GM21723 (cell line): ENCODE measurements around the gene DES.

Source experiments
- ATAC-seq: cut with Tn5 transposase; IDR thresholded peaks from one replicate; pipeline ENCODE4 v1.9.1; 2021; ENCODE audit warnings: mild to moderate bottlenecking, moderate library complexity; ENCODE audit not compliant: unreplicated experiment

The DES gene

DNA sequence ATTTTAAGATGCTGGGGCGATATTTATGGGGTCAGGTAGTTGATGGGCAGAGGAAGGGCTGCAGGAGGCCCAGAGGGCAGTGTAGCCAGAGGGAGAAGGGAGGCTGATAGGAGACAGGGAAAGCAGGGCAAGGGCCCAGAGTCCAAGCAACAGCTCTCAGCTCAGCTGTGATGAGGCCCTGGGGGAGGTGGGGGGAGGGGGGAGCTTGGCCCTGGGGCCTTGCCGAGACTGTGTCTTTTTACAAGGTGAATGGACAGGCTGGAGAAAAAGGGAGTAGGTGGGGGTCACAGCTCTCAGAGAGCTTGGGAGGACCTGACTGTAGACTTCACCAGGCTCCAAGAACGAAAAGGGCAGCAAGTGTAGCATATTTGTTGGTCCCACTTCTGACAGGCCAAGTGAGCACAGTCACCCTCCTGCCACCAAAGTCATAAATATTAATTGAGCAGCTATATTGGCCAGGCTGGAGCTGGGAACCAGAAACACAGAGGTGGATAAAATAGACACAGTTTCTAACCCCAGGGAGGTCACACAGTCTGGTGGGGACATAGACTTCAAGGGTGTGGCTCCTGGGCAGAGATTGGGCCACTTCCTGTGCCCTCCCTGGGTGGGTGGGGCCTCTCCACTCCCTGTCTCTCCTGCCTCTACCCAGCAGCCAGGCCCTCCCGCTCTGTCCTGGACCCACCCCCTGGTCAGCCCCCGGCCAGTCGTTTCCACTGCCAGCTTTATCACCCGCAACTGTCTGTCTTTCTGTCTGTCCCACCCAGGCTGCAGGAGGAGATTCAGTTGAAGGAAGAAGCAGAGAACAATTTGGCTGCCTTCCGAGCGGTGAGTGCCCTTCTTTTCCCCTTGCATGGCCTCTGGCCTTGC, 1.4 kb downstream of the DES start:
- no peak for ATAC-seq

DNA sequence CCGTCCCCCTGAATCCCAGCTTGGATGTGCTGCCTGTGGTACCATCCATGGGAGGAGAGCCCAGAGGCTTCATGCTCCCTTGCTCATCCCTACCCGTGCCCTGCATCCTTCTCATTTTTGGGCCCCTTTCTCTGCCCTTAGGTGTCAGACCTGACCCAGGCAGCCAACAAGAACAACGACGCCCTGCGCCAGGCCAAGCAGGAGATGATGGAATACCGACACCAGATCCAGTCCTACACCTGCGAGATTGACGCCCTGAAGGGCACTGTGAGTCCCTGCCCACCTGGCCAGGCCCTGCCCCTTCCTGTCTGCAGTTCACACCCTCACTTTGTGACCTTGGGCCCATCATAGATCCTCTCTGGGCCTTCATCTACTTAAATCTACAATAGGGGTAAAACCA, 2.5 kb downstream of the DES start:
- ATAC-seq, result no peak

- no peak for ATAC-seq
These were observed 3.1 kb downstream of the DES start for GRCh38 chr2:219421323-219421722.

GRCh38 chr2:219422952-219423534, 4.9 kb downstream of the DES start:
- no peak for ATAC-seq

GRCh38 chr2:219423652-219424377, 5.6 kb downstream of the DES start:
- no peak for ATAC-seq

- no peak for ATAC-seq
These were observed 7.3 kb downstream of the DES start for GRCh38 chr2:219425238-219426067.

- ATAC-seq, result no peak
These were observed 7.9 kb downstream of the DES start for GRCh38 chr2:219426068-219426443.

DNA sequence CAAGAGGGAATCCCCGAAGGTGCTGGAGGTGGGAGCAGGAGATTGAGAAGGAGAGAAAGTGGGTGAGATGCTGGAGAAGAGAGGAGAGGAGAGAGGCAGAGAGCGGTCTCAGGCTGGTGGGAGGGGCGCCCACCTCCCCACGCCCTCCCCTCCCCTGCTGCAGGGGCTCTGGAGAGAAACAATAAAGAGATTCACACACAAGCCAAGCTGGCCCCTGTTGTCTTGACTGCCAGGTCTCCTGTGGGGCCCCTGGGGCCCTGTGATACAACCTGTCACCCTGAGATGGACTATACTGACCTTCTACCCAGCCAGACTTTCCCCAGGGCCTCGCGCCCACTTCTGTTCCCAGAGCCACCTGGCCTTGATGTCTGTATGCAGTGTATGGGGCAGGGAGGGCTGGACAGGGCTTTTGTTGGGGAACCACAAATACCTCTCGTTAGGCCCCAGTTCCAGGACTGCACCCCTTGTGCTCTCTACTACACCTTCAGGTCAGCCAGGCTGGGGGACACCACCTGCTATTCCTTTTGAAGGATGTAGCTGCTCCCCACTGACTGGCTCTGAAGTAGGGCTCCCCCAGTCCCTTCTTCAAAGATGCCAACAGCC, 8.5 kb downstream of the DES start:
- ATAC-seq, result no peak

DNA sequence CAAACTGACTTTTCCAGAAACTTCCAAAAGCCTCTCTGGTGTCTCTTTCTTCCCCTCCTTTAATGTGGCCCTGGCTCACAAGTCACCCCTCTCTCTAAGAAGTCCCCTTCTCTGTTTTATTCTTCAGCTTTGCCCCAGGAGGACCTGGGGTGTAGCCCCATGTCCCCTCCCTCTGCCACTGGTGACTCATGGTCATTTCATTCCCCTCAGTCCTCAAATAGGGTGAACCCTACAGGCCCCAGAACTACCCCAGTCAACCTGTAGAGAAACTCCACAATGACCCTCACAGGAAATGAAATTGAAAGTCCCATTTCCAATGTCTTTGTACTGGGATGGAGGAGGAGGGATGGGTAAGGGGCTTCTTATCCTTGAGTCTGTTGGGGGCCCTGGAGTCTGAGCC, 10.3 kb downstream of the DES start:
- ATAC-seq, result no peak

- no peak for ATAC-seq
These were observed 11.9 kb downstream of the DES start for GRCh38 chr2:219429958-219430606.

- no peak for ATAC-seq
These were observed 12.7 kb downstream of the DES start for GRCh38 chr2:219430633-219431615.

DNA sequence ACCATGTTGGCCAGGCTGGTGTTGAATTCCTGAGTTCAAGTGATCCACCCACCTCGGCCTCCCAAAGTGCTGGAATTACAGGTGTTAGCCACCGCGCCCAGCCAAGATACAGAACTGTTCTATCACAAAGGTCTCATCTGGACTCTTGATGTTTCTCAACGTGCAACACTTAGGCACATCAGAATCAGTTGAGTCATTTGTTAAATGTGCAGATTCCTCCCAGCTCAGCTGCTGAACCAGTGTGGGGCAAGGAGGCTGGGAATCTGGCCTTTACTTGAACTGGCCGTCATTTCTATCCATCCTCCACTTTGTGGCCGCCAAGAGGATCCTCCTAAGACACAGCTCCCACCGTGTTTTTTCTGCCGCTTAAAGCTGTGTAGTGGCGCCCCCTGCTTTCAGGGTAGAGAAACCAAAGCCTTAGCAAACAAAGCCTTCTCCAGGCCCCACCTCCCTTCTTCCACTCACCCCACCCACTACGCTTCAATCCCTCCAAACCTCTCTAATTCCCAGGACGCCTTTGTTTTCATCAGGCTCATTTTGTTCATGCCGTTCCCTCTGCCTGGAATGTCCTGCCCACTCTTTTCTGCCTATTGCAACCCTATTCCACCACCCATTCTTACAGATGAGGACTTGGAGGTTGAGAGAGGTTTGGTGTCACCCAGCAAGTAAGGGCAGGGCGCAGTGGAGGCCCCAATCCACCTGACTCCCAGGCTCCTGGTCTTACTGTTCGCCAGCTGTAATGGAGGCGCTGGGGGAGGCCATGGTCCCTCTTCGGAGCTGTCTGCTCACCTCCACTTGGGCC, 15.7 kb downstream of the DES start:
- ATAC-seq, result no peak

DNA sequence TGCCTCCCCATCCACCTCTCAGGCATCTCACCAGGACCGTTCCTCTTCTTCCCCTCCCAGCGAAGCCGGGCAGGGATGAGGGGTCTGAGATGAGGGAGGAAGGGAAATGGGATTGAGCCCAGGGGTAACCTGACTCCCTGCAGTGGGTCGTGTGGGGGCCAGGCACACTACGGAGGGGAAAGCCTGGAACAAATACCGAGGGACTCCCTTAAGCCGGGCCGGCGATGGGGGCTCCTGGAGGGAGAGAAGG, 16.2 kb downstream of the DES start:
- no peak for ATAC-seq

DNA sequence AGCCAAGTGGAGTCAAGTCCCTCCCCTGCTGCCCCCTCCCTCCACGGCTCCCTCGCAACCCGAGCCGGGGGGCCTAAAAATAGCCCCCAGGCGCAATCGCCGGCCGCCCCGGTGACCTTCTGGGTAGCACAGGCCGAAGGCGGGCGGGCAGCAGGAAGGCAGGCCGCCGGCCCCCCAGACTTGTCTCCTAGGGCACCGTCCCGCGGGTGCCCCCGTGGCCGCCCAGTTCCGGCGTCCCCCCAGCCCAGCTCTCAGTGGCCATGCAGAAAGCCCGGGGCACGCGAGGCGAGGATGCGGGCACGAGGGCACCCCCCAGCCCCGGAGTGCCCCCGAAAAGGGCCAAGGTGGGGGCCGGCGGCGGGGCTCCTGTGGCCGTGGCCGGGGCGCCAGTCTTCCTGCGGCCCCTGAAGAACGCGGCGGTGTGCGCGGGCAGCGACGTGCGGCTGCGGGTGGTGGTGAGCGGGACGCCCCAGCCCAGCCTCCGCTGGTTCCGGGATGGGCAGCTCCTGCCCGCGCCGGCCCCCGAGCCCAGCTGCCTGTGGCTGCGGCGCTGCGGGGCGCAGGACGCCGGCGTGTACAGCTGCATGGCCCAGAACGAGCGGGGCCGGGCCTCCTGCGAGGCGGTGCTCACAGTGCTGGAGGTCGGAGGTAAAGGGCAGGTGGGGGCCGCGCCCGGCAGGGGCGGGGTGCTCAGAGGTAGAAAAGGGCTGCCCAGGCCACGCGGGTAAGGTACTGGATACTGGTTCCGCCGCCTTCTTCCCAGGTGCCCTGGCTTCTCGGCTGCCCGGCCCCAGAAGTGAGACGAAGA, 16.7 kb downstream of the DES start, which contains the start of gene SPEG:
Gene SPEG, plus strand, starts transcription at position 126 of the 808 bp plus-strand sequence. Its CDS starts 135 bp downstream, at position 261.
- no peak for ATAC-seq

DNA sequence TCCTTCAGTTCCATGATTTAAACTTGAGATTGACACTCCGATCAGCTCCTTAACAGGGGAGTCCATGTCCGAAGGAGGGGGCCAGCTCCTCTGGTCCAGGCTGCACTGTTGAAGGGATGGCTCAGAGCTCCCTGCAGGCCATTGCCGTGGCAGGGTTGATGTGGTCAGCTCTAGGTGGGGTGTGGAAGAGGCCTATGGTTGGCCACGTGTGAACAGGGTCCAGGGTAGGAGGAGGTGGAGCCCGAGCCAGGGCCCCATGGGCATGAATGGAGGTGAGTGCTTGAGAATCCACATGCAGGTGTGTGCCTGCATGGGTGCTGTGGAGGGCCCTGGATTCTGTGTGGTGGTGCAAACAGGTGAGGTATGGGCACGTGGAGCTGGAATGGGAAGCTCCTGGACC, 17.5 kb downstream of the DES start:
- ATAC-seq, result no peak

DNA sequence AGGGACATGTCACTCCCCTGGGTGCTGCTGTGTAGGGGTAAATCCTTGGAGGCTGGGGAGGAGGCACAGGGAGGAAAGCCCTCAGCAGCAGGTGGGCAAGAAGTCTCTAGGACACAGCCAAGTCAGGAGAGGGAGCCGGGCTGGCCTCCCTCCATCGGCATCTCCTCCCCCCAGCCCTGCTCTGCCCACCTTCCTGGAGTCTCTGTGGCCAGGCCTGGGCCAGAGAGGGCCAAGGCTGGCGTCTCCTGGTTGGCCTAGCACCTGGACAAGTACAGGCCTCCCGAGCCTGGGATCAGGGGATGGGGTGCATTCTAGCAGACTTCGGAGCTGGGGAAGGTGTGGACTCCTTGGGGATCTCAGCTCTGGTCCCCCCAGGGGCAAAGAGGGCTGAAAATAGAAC, 18.3 kb downstream of the DES start:
- no peak for ATAC-seq

GRCh38 chr2:219437141-219437540, 19.0 kb downstream of the DES start:
- no peak for ATAC-seq
